ENCODE results near the gene ZNF892.
"Not testable (repeated sequence)": the region's sequence is repeated elsewhere in the genome, so short reads cannot be mapped to it uniquely, and the experiment has no call there.

The ZNF892 gene

GRCh38 chr2:95225658-95226057 lies 18.3 kb downstream of the ZNF892 start:
- no peak for DNase-seq (ENCODE audit: low read depth)

GRCh38 chr2:95231723-95232122 lies 24.4 kb downstream of the ZNF892 start:
- peak; percentile 25 for DNase-seq (ENCODE audit: low read depth)

GRCh38 chr2:95232232-95232631 lies 24.9 kb downstream of the ZNF892 start:
- no peak for DNase-seq (ENCODE audit: low read depth)

GRCh38 chr2:95234286-95234785 lies 27.0 kb downstream of the ZNF892 start:
- DNase-seq (ENCODE audit: low read depth), result no peak

- DNase-seq (ENCODE audit: low read depth), result no peak
These were observed 27.5 kb downstream of the ZNF892 start for GRCh38 chr2:95234816-95235215.

- DNase-seq (ENCODE audit: low read depth), result no peak
These were observed 30.8 kb downstream of the ZNF892 start for GRCh38 chr2:95238131-95238530.

- no peak for DNase-seq (ENCODE audit: low read depth)
These were observed 32.8 kb downstream of the ZNF892 start for GRCh38 chr2:95240091-95240490.

GRCh38 chr2:95240556-95240955 lies 33.2 kb downstream of the ZNF892 start:
- no peak for DNase-seq (ENCODE audit: low read depth)

GRCh38 chr2:95242084-95242483 lies 34.8 kb downstream of the ZNF892 start:
- DNase-seq (ENCODE audit: low read depth), result not testable (repeated sequence)

All from activated T-cell treated with anti-CD3 and anti-CD28 coated beads for 48 hours (primary cell).